SU-DHL-6 (cell line): ENCODE results near the gene MAP3K7.

ENCODE experiments used
- CTCF ChIP-seq: fragments of 200-600 bp; sonication (generic); IDR thresholded peaks from one replicate; pipeline ENCODE4 v1.5.1; 2017; ENCODE audit warnings: antibody characterized with exemption, mild to moderate bottlenecking, low read length, moderate library complexity; ENCODE audit not compliant: insufficient read depth, poor library complexity, severe bottlenecking
- EZH2phosphoT487 ChIP-seq: fragments of 200-600 bp; sonication (generic), shearing (Covaris generic); conservative IDR thresholded peaks from 2 replicates; pipeline ENCODE4 v1.6.1; 2018; ENCODE audit warnings: mild to moderate bottlenecking, antibody characterized with exemption, low read length, moderate library complexity, mixed read lengths

- no peak for TF ChIP-seq CTCF
- no peak for TF ChIP-seq EZH2phosphoT487
These were observed at the start of gene MAP3K7 for GRCh38 chr6:90586836-90587638.
